Vagina (tissue), 2 donors: ENCODE results near the gene HAGHL. TPM values are rescaled to one million over a fixed set of nuclear protein-coding genes. Genes with fewer than 3 reads are reported as not detected.

Source experiments
- DNase-seq, 2 donors: peaks; one replicate each; pipeline ENCODE4 v3.0.0-alpha.2; 2017; ENCODE audit errors: extremely low spot score in 2 of 2
- H3K27ac ChIP-seq: fragments of 200-600 bp; sonication (generic); one replicate; pipeline ENCODE4 v1.5.1; 2019
- H3K27me3 ChIP-seq: fragments of 200-600 bp; sonication (generic); one replicate; pipeline ENCODE4 v1.5.1; 2019
- H3K36me3 ChIP-seq, 2 donors: fragments of 200-600 bp; sonication (generic); one replicate each; pipeline ENCODE4 v1.5.1; 2017 to 2019
- H3K4me1 ChIP-seq: fragments of 200-600 bp; sonication (generic); one replicate; pipeline ENCODE4 v1.5.1; 2019
- H3K4me3 ChIP-seq, 2 donors: fragments of 200-600 bp; sonication (generic); 1 replicate in 1 of 2; 2 replicates in 1 of 2; pipeline ENCODE4 v1.5.1; 2016 to 2019
- H3K9me3 ChIP-seq: fragments of 200-600 bp; sonication (generic); one replicate; pipeline ENCODE4 v1.5.1; 2019
- CTCF ChIP-seq, 3 experiments: fragments of 450-650 bp in 2 of 3; fragments of 200-600 bp in 1 of 3; sonication (generic) in 1 of 3; IDR thresholded peaks; one replicate each; pipeline ENCODE4 v1.5.1; 2017 to 2019; ENCODE audit warnings: antibody characterized with exemption in 3 of 3, mild to moderate bottlenecking in 2 of 3, moderate library complexity in 2 of 3
- POLR2A ChIP-seq, 2 donors: fragments of 450-650 bp; IDR thresholded peaks; one replicate each; pipeline ENCODE4 v1.6.1; 2017; ENCODE audit warnings: antibody characterized with exemption in 2 of 2, mild to moderate bottlenecking in 2 of 2, moderate library complexity in 2 of 2
- POLR2AphosphoS5 ChIP-seq, 2 donors: sonication (generic); formaldehyde crosslinking; IDR thresholded peaks; one replicate each; pipeline ENCODE4 v1.9.0; 2017; ENCODE audit warnings: antibody characterized with exemption in 2 of 2, mild to moderate bottlenecking in 2 of 2, low read depth in 1 of 2; ENCODE audit not compliant: insufficient read depth in 1 of 2
- intact Hi-C: fragments of 100-400 bp; cut with DNase I; formaldehyde crosslinking; loops from one replicate; pipeline ENCODE4 v1.15.1; 2023
- total RNA-seq: library from RNA; depleted of rRNA; stranded (reverse); fragments of >200 nt; gene quantifications from one replicate; pipeline ENCODE4 v1.2.3, GENCODE V29; 2016

Gene HAGHL
- total RNA-seq, 1 donor from 2014 or later: 5.2 TPM

DNA sequence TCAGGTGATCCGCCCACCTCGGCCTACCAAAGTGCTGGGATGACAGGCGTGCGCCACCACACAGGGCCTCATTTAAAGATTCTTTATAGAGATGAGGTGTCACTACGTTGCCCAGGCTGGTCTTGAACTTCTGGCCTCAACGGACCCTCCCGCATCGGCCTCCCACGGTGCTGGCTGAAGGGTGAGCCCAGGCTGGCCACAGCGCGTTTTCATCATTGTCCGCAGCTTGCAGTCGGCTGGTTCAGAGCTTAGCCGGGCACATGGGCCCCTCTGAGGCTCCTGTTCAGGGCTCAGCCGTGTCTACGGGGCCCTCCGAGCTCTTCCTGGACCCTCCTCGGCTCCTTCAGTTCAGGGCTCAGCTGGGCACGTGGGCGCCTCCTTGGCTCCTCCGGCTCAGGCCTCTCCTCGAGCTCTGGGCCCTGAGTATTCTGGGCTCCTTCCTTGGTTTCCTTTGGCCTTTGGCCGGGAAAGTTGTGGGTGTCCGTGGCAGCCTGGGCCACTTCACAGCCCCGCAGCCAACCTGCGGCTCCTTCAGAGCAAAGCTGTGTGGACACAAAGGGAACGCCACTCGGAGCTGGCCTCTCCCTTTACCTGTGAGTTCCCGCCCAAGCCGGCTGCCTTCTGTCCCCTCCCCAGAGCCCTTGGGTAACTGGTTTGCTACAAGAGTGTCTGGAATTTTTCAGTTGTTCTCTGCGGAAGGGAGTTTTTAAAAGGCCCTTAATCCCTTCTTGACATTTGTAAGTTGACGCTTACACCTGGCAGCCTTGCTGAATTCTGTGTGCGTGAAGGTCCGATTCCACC, 32.4 kb downstream of the HAGHL start:
- Histone ChIP-seq H3K4me1 (peaks cover 8% of the 10 kb centered on the region), H3K4me3 (no peak overlapping the region), H3K27me3 (no peaks in the 10 kb centered on the region), H3K27ac (no peak overlapping the region), H3K9me3 (no peaks in the 10 kb centered on the region), H3K36me3 (no peaks in the 10 kb centered on the region)
- no peak for TF ChIP-seq CTCF (IDR thresholded peaks at IDR 0.05)
- no peak for TF ChIP-seq POLR2A (IDR thresholded peaks at IDR 0.05)
- no peak for TF ChIP-seq POLR2AphosphoS5 (IDR thresholded peaks at IDR 0.05; ENCODE audit: insufficient read depth in 1 of 2, low read depth in 1 of 2)
- no peak for DNase-seq
- intact Hi-C loops: no loop called here

DNA sequence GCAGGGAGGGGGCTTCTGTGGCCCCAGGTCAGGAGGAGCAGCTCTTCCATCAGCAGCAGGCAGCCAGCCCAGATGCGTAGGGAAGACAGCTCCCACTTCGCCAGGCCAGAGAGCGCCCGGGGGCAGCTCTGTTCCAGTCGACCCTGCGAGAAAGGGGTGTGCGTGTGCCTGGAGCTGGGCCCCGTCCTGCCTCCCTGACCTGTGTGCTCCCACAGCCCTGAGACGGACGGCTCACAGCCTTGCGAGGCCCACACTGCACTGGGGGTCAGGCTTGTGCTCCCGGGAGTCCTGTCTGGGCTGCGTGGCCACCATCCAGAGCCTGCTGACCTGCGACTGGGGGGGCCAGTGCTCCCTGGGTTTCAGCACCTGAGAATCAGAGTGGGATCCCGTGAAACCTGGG, 33.2 kb downstream of the HAGHL start:
- Histone ChIP-seq H3K9me3 (no peaks in the 10 kb centered on the region), H3K27ac (no peak overlapping the region), H3K36me3 (no peaks in the 10 kb centered on the region), H3K27me3 (no peaks in the 10 kb centered on the region), H3K4me1 (peaks cover 8% of the 10 kb centered on the region), H3K4me3 (no peak overlapping the region)
- DNase-seq: no peak
- intact Hi-C loops: no loop called here
- TF ChIP-seq POLR2A (IDR thresholded peaks at IDR 0.05) (no peak), CTCF (IDR thresholded peaks at IDR 0.05) (no peak), POLR2AphosphoS5 (IDR thresholded peaks at IDR 0.05; ENCODE audit: insufficient read depth in 1 of 2, low read depth in 1 of 2) (no peak)

GRCh38 chr16:760545-761343, 33.8 kb downstream of the HAGHL start, which contains the start of gene MSLN:
TSS of gene MSLN (plus strand) at chr16:760734. CDS start at chr16:762681, 1,947 bp downstream.
- Histone ChIP-seq H3K27ac (no peak within 1 kb of the TSS), H3K27me3 (no peaks in the 10 kb centered on the region), H3K9me3 (no peaks in the 10 kb centered on the region), H3K4me3 (no peak within 1 kb of the TSS), H3K36me3 (no peaks in the 10 kb centered on the region), H3K4me1 (peaks cover 8% of the 10 kb centered on the region)
- DNase-seq: no peak
- TF ChIP-seq POLR2A (IDR thresholded peaks at IDR 0.05): no peak
- intact Hi-C loops: no loop called here

- peaks cover 8% of the 10 kb centered on the region for H3K4me1 ChIP-seq
- no peak for TF ChIP-seq POLR2AphosphoS5 (IDR thresholded peaks at IDR 0.05; ENCODE audit: insufficient read depth in 1 of 2, low read depth in 1 of 2)
- no peak for TF ChIP-seq CTCF (IDR thresholded peaks at IDR 0.05)
- no peak for TF ChIP-seq POLR2A (IDR thresholded peaks at IDR 0.05)
- H3K4me3 ChIP-seq: no peak overlapping the region
- no peaks in the 10 kb centered on the region for H3K27me3 ChIP-seq
- no peaks in the 10 kb centered on the region for H3K9me3 ChIP-seq
- intact Hi-C loops: no loop called here
- H3K36me3 ChIP-seq: no peaks in the 10 kb centered on the region
- no peak overlapping the region for H3K27ac ChIP-seq
- DNase-seq: no peak
Observed at GRCh38 chr16:761625-762513, 35.0 kb downstream of the HAGHL start.
